Activated CD4-positive, CD25-positive, alpha-beta regulatory T cell treated with anti-CD3 and anti-CD28 coated beads, Interleukin-2, amount 50 U/mL, for 72 hours (primary cell): ENCODE data around the gene NHSL2.
"Not testable (repeated sequence)": the region's sequence is repeated elsewhere in the genome, so short reads cannot be mapped to it uniquely, and the experiment has no call there.

Experiments used
- DNase-seq: peaks from one replicate; pipeline ENCODE4 v3.0.0; 2021

NHSL2 gene

GRCh38 chrX:72045552-72046277, 135.1 kb downstream of the NHSL2 start:
- DNase-seq = no peak

DNA sequence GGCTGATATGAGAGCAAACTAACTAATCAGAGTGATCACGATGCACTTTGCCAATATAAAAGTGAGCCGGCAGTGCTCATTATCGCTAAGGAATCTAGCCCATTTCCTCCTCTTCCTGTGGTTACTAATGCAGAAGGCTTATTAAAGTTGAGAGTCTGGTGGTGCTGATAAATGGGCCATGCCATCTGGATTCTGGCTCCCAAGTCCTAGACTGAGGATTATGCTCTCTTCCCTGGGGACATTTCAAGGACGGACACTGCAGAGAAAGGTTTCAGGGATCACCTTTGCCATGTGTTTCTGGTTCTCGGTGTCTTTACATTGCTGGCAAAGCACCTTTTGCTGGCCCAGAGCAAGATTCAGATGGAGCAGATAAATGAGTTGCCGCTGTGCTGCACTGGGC, 135.8 kb downstream of the NHSL2 start:
- DNase-seq = no peak

GRCh38 chrX:72048510-72049455, 138.1 kb downstream of the NHSL2 start:
- DNase-seq = no peak

- no peak for DNase-seq
These were observed 139.4 kb downstream of the NHSL2 start for GRCh38 chrX:72050011-72050410.

- DNase-seq = no peak
These were observed 140.9 kb downstream of the NHSL2 start for GRCh38 chrX:72051589-72051988.

DNA sequence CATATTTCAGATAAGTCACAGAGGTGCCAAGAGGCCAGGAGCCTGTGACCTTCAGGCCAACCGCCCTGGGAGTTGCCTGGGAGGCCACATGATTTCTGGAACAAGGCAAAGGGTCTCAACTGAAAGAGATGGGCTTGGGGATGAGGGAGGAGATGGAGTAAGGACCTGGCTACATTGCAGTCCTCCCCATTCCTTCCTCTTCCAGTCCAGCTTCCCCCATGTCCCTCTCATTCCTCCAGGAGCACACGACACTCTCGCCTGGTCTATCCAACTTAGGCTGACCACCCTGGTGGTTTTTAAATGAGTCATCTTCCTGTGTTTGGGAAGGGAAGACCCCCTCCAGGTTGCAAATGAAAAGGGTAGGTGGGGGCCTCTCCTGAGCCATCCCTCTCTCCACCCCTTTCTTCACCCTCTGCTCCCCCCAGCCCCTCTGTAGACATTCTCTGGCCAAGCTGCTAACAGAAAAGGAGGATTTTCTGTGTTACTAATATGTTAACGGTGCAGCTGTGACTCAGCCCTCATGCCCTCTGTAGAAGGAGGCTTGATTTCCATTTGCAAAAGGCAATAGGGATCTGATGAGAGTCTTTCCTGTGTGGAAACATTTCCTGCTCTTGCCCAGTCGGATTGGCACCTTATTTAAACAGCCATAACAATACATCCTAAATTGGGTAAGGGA, 141.9 kb downstream of the NHSL2 start:
- DNase-seq = no peak

DNA sequence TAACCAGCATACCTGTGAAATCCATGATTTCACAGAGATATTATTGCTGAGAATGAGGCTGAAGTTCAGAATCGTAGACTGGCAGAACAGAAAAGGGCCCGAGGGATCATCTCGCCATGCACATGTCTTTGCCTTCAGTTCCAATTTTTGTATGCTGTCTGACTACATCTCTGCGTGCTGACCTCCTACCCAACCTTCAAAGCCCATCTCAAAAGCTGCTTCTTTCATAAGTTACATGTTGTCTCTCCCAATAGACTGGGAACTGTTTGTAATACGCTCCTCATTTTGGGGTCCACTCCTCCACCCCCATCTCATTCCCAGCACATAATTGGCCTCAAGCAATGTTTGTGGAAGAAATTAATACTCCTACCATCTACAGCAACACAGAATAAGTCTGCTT, 142.9 kb downstream of the NHSL2 start:
- no peak for DNase-seq

DNA sequence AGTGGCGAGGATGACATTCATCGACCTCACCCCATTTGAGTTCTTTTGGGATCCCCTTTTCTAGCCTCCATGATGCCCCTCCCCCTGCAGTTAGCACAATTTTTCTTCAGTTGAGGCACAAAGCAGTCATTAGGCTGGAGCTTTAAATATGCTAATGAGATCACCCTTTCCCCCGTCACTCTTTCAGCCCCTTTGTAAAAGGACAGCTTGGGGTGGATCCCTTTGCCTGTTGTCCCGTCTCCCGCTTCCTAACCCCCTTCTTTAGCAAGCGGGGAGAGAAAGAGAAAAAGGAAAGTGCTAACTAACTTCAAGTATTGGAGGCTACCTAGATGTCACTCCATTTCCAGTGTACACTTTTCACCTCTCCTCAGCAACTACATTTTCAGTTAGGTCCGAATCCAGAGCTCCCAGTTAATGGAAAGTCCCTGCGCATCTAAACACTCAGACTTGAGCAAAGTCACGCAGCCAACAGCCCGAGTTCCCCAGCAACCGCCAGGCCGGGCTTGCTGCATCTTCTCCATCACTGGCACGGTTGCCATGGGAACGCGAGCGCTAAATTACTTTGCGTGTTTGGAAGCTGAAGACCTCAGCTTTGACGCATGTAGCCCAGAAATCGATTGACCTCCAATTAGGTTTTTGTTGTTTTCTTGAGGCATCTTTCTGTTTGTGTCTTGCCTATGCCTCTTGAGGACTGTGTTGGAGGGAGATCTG, 144.3 kb downstream of the NHSL2 start:
- no peak for DNase-seq

DNA sequence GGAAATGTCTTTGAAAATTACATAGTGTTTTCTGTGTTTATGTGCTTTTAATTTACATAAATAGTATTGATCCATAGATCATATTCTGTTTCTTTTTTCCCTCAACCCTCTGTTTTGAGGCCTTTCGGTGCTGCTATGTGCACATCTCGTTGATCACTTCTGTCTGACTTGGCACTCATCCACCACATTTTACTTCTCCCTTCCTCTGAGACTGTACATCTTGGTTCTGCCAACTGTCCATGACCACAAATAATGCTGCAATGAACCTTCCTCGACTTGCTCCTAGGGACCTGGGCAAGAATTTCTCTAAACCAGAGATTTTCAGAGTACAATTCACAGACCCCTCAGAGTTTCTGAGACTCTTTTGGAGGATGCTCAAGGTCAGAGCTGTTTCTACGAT, 146.7 kb downstream of the NHSL2 start:
- DNase-seq = no peak

GRCh38 chrX:72057849-72058248, 147.2 kb downstream of the NHSL2 start:
- no peak for DNase-seq

GRCh38 chrX:72058346-72058745, 147.7 kb downstream of the NHSL2 start:
- DNase-seq = not testable (repeated sequence)

DNA sequence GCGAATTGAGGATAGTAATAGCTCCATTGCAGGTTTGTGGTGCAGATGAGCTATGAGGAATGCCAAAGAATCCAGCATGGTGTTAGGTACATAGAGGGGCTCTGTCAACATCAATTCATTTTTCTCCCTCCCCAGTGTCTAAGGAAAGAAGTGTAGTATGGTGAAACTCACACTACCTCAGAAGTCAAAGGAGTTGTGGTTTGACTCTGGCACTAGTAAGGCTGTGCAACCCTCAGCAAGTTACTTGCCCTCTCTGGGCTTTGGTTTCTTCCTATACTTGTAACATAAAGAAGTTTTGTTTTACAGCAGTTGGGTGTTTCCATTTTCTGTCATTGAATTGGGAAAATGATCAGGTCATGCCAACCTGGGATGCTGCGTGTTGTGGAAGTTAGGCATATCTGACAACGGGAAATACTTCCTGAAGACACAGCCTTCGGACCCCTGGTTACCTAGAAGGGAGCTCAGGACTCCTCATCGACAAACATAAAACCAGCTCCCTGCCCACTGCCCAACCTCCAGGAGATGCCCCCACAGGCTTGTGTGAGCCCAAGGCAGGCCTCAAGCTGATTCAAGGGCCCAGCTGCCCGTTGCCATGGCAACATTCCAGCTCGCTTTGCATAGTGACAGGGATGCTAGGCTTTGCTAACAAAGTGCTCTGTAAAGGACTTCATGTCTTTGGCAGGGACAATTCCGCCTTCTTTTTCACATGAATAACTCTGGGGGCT, 149.7 kb downstream of the NHSL2 start:
- no peak for DNase-seq

DNA sequence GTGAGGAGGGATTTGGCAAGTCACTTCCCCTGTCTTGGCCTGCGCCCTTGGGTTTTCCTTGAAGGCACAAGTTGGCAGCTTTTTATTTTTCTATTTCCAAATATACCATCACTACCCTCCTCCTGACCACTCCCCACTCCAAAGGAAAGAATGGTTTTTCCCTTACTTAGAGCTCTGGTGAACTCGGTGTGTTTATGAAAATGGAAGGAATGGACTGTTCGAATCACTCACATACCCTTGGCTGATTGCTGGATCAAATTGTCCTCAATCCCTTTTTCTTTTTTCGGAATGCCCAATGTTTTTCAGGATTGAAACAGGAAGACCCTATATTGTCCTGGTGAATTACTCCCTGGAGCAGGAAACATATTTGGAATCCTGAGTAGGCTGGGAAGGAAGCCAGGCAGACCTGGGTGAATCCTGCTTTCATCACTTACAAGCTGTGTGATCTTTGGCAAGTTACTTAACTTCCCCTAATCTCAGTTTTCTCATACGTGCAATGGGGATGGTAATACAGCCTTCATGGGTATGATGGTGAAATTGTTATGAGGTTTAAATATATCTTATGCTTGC, 150.4 kb downstream of the NHSL2 start:
- DNase-seq = no peak

GRCh38 chrX:72062916-72063315, 152.3 kb downstream of the NHSL2 start:
- no peak for DNase-seq

- no peak for DNase-seq
These were observed 158.9 kb downstream of the NHSL2 start for GRCh38 chrX:72069350-72070160.

DNA sequence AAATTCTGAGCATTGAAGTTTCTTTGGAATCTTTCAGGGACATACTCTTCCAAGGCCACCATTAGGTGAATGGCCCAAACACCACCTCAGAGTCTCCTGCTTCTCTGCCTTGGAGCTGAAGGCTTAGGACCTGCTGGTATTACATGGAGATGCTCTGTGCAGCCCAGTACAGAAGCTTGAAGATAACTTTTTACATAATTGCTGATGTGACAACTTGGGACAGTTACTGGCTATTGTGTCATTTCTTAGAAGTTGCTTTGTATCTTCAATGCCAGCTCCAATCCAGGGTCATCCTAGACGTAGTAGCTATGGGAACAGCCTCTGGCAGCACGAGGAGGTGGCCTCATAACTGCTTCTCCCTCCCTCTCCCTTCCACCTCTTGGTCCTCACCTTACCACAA, 160.6 kb downstream of the NHSL2 start:
- DNase-seq = no peak

GRCh38 chrX:72073633-72074032, 163.0 kb downstream of the NHSL2 start:
- DNase-seq = no peak

- DNase-seq = no peak
These were observed 167.8 kb downstream of the NHSL2 start for GRCh38 chrX:72078411-72078810.

DNA sequence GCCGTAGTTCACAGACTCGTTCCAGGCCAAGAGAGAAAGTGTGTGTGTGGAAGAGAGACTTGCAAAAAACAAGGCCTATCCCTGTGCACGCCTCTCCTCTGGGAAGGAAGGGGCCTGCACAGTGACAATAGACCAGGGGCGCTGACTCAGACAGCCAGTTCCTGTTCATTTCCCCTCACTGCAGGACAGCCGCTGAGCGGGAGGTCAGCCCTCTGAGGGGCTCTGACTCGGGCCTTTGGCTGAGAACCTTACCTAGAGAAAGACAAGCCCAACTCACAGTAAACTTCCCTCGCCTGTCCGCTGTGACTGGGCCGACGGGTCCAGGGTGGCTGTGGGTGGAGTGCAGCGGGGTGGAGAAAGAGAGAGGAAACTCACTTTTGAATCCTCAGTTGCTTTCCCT, 169.0 kb downstream of the NHSL2 start:
- no peak for DNase-seq

DNA sequence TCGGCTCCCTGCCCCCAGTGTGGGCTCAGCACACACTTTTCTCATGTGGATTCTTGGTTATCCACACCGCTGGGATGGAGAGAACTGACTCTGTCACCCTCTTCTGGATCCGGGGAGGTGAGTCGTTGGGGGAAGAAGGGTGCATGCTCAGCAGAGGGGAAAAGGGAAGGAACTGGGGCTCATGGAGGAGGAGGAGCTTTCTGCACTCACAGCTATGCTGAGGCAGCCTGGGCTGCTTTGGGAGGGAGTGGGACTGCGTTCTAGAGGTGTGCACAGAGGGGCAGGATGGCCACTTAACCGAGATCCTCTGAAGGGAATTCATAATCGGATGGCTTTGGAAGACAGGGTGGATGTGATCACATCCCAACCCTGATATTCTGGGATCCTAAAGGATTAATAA, 169.5 kb downstream of the NHSL2 start:
- no peak for DNase-seq

GRCh38 chrX:72080800-72081199, 170.2 kb downstream of the NHSL2 start:
- no peak for DNase-seq
